ENCODE measurements around the gene PPP6R2.

The PPP6R2 gene

DNA sequence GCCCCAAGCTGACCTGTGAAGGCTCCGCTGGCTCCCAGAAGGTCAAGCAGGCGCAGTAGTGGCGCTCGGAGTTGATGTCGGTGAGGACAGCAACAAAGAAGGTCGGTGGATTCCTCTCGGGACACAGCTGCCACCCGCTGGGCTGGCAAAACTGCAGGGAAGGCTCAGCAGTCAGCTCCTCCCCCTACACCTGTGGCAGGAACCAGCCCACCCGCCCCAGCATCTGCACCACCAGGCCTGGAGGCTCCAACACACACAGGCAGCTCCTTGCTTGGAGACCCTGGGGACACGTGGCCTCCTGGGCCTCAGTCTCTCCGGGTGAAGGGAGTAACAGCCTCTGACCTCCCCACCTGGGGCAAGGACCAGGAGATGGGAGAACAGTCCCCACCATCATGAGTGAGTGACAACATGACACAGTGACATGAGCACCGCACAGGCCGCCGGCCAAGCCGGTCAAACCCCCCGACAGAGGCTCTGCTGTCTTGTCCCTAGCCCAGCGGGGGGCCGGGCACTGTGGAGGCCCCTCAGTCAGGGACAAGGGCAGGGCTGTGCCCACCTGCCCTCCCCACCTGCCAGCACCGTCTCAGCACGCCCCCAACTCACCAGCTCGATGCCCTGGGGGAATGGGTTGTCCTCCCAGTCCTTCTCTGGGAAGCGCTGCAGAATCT lies 124.8 kb downstream of the PPP6R2 start:
- DNase-seq (ENCODE audit: low spot score), result no peak

DNA sequence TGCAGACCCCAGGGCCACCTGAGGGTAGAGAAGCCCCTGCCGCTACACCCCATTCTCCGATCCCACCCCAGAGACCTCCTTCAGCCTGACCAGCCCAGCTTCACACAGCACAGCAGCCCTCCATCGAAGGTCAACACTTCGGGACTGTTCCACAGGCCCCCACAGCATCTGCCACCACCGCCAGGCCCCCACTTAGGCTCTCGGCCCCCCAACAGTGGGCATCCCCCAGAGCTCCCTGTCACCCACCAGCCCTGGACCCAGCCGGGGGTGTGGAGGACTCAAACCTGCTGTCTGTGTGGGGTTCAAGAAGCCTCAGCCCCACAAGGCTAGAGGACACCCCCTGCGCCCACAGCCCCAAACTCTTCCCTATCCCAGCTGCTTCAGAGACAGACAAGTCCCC lies 125.5 kb downstream of the PPP6R2 start:
- DNase-seq (ENCODE audit: low spot score), result no peak

DNA sequence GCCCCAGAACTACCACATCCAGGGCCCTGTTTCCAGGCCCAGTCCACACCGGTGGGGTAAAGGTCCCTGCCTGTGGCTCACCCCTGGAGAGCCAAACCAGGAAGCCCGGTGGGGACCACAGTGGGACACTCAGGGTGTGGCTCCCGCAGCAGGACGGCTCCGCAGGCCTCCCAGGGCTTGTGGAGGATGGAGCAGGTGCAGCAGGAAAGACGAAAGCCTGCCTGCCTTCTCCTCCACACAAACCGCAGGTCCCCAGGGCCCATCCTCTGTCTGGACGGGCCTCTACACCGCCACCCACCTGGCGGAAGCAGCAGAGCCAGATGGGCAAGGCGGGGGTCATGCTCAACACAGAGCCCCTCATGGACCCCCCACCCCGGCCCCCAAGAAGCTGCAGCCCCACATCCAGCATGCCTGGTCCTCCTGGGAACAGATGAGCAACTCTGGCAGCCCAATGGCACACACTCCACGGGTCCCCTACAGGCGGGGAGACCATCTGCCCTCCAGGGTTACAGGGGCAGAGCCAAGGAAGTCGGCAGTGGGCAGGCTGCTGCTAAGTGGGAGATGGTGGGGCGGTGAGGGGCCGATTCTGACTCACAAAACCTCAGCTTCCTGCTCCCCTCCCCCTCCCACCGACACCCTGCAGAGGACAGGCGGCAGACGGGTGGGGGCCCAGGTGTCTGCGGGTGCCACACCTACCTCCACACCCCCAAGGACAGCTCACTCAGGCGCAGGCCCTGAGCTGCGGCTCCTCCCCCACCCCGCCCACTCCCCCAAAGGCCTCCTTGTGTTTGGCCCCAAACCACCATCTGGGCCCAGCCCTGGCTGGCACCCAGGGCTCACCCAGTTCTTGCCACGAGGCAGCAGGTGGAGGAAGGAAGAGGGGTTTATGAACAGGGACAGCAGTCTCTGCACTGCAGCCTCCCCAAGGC lies 126.5 kb downstream of the PPP6R2 start:
- peak; percentile 32 for DNase-seq (ENCODE audit: low spot score)

DNA sequence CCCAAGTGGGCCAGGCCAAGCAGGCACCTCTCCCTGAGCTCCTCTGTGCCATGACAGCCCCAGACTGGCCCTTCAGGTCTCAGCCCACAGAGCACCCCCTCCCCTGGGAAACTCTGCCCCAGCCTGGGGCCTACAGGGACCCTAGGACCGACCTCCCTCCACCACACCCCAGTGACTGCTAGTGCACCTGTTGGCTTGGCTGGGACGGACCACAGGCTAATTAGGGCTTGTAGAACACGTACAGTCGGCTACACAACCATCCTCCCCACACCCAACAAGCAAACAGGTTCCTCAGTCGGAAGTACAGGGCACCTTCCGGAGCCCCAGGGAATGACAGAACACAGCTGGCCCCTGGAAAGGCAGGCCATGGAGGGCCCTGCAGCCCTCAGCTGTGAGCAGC lies 127.4 kb downstream of the PPP6R2 start:
- DNase-seq (ENCODE audit: low spot score), result no peak

DNA sequence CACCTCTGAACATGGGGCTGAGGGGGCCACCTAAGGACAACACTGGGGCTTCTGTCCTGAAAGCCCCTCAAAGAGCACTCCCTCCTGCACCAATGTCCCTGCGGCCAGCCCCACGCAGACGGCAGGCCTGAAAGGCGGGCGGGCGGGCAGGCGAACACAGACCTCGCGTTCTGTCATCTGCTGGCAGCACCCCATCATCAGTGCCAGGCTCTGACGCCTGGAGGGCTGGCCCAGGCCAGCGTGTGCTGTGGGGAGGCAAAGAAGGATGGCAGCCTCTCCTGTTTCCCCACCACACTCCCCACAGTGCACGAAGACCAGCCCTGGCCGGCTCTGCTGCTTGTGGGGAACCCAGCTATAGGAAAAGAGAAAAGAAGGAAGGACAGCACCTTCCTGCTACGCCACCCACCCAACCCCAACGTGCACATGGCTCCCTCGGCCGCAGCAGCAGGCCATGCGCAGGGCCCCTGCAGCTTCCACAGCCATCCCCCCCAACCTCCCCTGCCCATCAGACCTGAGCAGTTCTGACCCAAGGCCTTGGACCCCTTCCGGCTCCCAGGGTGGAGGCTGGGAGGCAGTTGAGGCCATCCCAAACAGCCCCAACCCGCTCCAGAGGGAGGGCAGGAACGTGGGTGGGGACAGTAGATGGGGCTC lies 128.2 kb downstream of the PPP6R2 start:
- DNase-seq (ENCODE audit: low spot score), result no peak

DNA sequence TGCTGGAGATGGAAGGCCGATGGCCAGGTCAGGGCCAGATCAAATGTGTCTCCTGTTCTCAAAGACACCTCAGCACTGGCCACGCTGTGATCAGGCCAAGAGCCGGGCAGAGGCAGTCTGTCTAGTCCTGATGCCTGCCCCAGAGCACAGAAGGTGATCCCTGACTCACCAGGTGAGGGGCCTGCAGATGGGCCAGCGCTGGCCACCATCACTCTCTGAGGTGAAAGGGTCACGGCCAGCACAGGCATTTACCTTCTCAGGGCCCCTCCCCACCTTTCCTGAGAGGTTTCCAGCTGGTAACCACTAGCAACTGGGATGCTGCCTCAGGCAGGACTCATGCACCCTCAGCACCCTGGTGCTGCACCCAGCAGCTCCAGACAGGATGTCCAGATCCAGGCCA lies 128.8 kb downstream of the PPP6R2 start:
- no peak for DNase-seq (ENCODE audit: low spot score)

DNA sequence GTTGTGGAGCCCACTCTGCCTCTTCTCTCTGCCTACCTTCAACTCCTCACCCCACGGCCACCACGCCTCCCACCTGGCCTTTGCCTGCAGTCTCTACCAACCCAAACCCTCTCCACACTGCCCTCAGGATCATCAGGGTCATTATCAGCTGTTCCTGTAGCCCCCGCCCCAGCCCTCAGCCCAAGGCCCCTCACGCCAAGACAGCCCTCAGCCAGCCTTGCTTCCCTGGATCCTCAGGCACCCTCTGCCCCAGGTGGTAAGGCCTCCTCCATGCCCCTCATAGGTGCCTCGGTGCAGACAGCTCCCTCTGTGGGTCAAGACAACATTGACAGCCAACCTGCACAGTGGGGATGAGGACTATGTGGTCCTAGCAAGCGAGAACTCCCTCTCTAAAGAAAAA lies 130.0 kb downstream of the PPP6R2 start:
- DNase-seq (ENCODE audit: low spot score), result peak; percentile 28

DNA sequence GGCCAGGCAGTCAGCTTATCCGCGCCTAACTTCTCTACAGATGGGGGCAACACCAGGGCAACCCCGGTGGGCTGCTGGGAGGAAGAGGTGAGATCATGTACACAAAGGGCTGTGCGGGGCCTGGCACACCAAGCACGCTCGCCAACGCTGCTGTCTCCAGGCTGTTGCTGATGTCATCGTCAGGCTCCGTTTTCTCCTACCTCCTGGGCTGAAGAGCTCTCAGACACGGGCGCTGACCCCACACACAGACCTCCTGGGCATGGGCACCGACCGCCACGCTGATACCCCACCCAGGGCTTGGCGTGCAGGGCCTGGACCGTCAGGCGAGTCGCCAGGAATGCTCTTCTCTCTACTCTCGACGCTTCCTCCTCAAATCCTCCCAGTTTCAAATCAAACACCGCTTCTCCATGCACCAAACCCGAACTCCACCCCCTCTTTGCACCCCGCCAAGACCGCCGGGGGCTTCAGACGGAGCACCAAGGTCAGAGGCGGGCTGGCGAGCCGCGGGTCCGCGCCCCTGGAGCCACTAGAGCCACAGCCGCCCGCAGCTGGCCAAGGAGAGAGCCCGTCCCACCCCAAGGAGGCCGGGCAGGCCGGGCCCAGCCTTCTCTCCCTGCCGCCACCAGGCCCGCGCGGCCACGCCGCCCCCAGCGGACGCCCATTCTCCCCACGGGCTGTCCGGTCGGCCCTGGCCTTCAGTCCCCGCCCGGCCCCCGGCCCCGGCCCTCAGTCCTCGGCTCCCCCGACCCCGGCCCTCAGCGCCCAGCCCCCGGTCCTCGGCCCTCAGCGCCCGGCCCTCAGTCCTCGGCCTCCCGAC lies 130.9 kb downstream of the PPP6R2 start:
- DNase-seq (ENCODE audit: low spot score), result no peak

DNA sequence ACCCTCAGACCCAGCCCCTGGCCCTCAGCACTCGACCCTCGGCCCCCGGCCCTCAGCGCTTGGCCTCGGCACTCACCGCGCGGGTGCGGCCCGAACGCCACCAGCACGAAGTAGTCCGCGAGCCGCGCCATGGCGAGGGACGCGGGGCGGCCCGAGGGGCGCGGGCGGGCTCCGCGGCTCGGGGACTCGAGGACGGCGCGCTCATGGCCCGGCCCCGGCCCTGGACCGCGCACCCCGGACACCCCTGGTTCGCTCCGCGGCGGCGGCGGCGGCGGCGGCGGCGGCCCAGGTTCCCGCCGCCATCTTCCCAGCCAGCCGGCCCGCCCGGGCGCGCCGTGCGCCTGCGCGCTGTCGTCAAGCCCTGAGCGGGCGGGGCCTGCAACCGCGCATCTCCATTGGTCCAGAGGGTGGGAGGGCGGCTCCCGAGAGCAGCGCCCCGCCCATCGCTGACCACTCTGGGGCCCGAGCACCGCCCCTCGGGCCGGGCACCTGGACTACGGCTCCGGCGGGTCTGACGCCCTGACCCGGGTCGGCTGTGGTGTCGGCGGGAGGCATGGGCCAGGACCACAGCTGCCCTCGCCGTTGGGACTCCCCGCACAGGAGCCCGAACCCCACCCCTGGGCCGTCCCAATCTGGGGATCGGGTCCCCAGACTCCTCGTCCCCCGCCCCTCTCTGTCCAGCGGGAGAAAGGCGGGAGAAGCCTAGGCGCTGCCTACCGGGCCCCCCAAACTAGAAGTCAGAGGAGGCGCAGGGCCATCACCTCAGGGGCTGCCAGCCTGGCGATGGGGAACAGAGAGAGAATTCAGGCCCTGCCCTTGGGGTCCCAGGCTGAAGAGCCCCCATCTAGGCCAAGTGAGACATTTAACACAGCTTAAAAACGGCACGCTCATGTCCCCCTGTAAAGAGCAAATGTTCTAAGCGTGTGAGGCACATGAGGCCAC lies 131.9 kb downstream of the PPP6R2 start, which contains the start of gene SBF1:
TSS of gene SBF1 (minus strand) at position 326 of the 942 bp plus-strand sequence. CDS start at position 131, 195 bp downstream.
- DNase-seq (ENCODE audit: low spot score), result peak; percentile 91

DNA sequence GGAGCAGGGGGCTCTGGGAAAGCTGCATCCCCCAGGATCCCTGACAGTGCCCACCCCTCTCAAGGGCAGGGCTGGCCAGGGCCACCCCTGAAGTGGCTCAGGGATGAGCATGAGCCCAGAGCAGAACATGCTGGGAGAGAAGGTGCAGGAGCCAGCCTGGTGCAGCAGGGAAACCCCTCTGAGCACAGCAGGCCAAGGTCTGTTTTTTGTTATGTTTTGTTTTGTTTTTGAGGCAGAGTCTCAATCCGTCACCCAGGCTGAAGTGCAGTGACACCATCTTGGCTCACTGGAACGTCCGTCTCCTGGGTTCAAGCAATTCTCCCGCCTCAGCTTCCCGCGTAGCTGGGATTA lies 132.5 kb downstream of the PPP6R2 start:
- DNase-seq (ENCODE audit: low spot score), result no peak

DNA sequence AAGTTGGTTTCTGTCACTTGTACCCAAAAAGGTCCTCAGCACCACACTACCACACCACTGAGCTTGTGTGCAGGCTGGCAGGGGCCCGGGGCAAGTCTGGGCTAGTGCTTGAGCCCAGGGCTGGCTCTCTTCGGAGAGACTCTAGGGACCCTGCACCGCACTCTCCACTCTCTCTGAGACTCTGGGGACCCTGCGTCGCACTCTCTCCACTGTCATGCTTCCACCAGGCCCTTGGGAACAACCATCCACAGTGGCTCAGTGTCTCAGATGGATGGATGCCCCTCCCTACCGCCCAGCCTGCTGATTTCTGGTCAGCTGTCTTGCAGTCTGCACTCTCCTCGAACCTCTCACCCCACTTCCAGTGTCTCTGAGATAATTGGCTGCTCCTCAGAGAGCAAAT lies 133.7 kb downstream of the PPP6R2 start:
- DNase-seq (ENCODE audit: low spot score), result no peak

DNA sequence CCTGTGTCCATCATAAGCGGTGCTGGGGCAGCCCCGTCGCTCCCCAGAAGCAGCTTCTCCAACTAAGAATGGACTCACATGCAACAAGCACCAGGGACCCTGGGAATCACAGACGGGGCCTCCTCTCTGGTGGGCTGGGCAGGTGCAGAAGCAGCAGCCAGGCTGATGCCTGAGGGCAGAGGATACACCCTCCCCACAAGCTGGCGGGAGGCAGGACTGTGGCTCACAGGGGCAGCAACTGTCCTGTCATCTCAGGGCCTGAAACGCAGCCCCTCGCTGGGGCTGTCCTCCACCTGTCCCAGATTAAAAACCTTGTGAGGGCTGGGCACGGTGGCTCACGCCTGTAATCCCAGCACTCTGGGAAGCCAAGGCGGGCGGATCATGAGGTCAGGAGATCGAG lies 134.8 kb downstream of the PPP6R2 start:
- no peak for DNase-seq (ENCODE audit: low spot score)

DNA sequence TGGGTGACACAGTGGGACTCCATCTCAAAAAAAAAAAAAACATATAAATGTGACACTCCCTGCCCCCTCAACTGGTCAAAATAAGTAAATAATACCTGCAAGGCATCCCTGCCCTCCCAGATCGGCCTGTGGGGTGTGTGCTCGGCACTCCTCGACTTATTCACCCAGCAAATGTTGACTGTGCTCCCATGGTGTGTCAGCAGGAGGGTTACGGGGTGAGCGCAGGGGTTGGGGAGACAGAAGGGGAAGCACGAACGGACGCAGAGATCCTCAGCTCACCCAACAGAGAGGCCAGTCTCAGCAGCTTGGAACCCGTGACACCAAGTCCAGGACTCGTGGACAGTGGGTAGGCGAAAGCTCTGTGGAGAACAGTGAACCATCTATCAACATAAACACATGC lies 136.6 kb downstream of the PPP6R2 start:
- DNase-seq (ENCODE audit: low spot score), result no peak

DNA sequence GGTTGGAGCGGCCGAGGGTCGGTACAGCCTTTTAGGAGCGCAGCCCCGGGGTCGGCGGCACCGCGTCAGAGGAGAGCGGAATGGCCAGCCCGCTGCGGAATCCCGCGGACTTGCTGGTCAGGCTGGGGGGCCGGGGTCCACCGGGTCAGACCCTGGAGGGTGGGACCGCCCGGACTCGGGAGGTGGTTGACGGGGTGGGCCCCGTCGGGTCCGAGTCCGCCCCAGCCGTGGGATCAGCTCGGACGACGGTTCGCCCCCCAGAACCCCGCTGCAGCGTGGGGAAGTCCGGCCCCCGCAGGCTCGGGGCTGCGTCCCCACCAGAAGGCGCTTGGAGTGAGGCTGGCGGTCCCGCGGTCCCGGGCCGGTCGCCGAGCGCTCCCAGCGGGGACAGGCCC lies 137.9 kb downstream of the PPP6R2 start:
- no peak for DNase-seq (ENCODE audit: low spot score)

DNA sequence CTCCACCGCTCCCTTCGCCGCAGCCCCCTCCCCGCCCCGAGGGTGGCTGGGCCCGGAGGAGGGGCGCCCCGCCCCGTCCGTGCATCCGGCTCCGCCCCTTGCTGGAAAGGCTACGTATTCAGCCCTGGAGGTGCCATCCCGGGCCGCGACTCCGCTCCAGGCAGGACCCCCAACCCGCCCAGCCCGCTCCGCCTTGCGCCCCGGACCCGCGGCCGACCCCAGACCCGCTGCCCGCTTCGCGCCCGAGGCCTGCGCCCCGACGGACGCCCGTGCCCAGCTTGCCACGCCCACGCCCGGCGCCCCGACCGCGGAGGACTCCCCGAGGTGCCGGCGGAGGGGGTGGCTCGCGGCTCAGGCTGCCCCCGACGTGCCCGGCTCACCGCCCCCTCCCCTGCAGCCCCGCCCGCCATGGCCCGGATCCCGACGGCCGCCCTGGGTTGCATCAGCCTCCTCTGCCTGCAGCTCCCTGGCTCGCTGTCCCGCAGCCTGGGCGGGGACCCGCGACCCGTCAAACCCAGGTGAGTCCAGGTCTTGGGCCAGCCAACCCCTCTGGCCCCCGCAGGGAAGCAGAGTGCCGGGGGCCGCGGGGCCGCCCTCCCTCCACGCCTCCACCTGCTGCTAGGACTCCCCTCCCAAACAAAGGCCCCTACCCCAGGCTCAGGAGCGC lies 138.4 kb downstream of the PPP6R2 start, which contains the start of gene ADM2:
TSS of gene ADM2 (plus strand) at position 104 of the 667 bp plus-strand sequence. CDS start at position 409, 305 bp downstream.
- no peak for DNase-seq (ENCODE audit: low spot score)

DNA sequence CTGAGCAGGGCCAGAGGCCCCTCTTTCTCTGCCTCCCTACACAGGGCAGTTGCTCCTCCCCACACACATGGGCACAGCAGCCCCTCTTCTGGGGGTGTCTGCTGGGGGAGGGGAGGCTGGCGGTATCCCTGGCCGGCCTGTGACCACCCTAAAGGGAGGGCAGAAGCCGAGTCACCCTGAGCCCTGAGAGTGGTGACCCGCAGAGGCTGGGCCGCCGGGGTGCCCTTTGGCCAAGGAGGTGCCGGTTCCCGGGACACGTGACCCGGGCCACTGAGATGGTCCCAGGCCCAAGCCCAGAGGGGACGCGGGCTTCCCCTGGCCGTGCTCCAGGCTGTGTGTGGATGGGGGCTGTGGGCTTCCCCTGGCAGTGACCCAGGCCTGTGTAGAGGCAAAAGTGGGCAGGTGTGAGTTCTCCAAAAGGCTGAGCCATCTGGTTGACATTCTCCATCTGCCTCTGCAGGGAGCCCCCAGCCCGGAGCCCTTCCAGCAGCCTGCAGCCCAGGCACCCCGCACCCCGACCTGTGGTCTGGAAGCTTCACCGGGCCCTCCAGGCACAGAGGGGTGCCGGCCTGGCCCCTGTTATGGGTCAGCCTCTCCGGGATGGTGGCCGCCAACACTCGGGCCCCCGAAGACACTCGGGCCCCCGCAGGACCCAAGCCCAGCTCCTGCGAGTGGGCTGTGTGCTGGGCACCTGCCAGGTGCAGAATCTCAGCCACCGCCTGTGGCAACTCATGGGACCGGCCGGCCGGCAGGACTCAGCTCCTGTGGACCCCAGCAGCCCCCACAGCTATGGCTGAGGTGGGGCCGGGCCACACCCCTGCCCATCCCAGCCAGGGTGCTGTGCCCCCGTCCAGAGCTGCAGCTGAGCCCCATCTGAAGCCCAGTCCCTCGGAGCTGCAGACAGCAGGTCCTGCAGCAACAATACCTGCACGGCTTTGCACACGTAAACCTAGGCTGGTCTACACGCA lies 139.3 kb downstream of the PPP6R2 start:
- no peak for DNase-seq (ENCODE audit: low spot score)

DNA sequence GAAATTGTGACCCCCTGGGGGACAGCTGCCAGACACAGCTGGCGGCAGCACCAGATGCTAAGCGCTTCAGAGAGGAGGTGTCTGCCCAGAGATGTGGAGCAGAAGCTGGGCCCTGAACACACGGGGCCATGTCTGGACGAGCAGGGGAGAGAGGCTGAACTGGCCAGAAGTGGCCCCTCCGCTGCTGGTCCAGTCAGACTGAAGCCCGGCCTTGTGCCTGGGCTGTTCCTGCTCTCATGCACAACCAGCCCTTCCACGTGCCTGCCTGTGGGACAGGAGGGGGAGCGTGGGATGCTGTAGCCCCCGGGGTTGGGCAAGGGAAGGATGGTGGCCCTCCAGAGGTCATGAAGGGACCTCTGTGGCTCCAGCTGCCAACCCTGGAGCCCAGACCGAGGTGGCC lies 140.0 kb downstream of the PPP6R2 start:
- no peak for DNase-seq (ENCODE audit: low spot score)

DNA sequence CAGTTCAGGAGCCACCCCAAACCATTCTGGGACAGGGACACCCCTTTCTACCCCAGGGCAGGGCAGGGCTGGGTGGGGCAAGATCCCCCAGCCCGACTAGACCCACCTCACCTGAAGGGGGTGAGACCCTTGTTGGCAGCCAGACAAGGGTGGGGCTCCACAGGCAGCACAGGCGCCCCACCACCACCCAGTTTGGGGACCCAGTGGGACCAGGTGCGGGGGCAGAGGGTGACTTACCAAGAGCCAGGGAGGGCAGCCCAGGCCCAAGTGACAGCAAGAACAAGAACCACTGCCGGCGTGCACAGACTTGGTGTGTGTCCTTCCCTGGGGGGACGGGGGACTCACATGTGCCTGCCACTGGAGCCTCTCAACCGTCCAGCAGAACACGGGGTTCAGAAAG lies 140.4 kb downstream of the PPP6R2 start:
- no peak for DNase-seq (ENCODE audit: low spot score)

Data from hematopoietic multipotent progenitor cell treated with erythropoietin and hydrocortisone succinate and interleukin-3 and kit ligand, for 15 days (in vitro differentiated cells).